ENCODE data around the gene LENG8. TPM values are rescaled to one million over a fixed set of nuclear protein-coding genes. Genes with fewer than 3 reads are reported as not detected.

Gene LENG8
- total RNA-seq, 1 experiment from 2014 or later: 55.5 TPM

DNA sequence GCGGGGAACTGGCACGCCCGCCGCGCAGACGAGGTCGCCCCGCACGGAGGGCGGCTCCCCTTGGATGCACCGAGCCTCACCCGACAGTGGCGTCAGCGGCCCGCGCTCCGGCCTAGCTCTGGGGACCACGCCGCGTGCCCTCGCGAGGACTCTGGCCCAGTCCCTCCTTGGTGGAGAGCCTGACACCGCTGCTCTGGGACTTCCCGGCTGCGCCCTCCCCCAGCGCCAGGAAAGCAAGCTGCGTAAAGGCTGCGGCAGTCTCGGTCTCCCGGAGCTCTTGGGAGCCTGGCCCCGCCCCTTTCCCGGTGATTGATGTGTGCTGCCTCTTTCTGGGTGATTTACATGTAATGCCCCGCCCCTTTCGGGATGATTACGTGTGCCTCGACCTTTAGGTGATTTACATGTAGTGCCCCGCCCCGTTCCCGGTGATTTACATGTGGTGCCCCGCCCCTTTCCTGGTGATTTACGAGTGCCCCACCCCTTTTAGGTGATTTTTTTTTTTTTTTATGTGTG, 14.6 kb downstream of the LENG8 start, which contains the start of gene LENG9:
TSS of gene LENG9 (minus strand) at position 248 of the 513 bp plus-strand sequence. CDS start 252 bp downstream, outside the sequence.
- Histone ChIP-seq H3K4me2 (ENCODE audit: low read length) (peak within 1 kb of the TSS; percentile 91), H3F3A (ENCODE audit: low read length, unreplicated experiment) (no peaks in the 10 kb centered on the region), H3K9ac (ENCODE audit: low read length) (peak within 1 kb of the TSS; percentile 87), H2AFZ (ENCODE audit: low read length) (peak within 1 kb of the TSS; percentile 91), H4K20me1 (ENCODE audit: low read length) (peaks cover 16% of the 10 kb centered on the region), H3K36me3 (ENCODE audit: low read depth, low read length) (peaks cover 27% of the 10 kb centered on the region; the same call in 1 of the 2 replicates), H3K4me1 (ENCODE audit: insufficient read depth, low read length) (peaks cover 16% of the 10 kb centered on the region), H3K4me3 (ENCODE audit: low read length) (peak within 1 kb of the TSS; percentile 75), H3K9me3 (ENCODE audit: low read length) (no peaks in the 10 kb centered on the region), H3K27ac (ENCODE audit: low read length) (peak within 1 kb of the TSS; percentile 87), H3K79me2 (ENCODE audit: low read length) (peaks cover 37% of the 10 kb centered on the region), H3K27me3 (ENCODE audit: low read length) (no peaks in the 10 kb centered on the region), H3K9me2 (replicated peaks; ENCODE audit: low read length) (no peaks in the 10 kb centered on the region)
- TF ChIP-seq CTCF (conservative IDR thresholded peaks at IDR 0.05; ENCODE audit: low read depth, low read length) (no peak), EZH2 (IDR thresholded peaks at IDR 0.05; ENCODE audit: low read length, unreplicated experiment) (no peak), EZH2phosphoT487 (IDR thresholded peaks at IDR 0.05; ENCODE audit: borderline replicate concordance, low read length) (no peak)
- peak; percentile 99 for DNase-seq
- intact Hi-C loops (cut with micrococcal nuclease): loop anchor here (2.0 kb wide), 2 partner anchors 15 to 33 kb away; partner anchors contain the start of gene LENG8
- ChIA-PET CTCF (interaction anchor here (0.6 kb wide), 2 partner anchors 15 to 34 kb away, joined by 3 read pairs; partner anchors contain the start of gene LENG8), POLR2A (ENCODE audit: unreplicated experiment) (interaction anchor here (0.6 to 1.2 kb wide), 5 partner anchors 15 to 1136 kb away, joined by 3 to 6 read pairs (median 3); partner anchors contain the start of genes LENG8, MBOAT7 and ZNF524)
- no TSS peak for BruUV-seq (replicated peaks)
- peak; percentile 56 for ATAC-seq

DNA sequence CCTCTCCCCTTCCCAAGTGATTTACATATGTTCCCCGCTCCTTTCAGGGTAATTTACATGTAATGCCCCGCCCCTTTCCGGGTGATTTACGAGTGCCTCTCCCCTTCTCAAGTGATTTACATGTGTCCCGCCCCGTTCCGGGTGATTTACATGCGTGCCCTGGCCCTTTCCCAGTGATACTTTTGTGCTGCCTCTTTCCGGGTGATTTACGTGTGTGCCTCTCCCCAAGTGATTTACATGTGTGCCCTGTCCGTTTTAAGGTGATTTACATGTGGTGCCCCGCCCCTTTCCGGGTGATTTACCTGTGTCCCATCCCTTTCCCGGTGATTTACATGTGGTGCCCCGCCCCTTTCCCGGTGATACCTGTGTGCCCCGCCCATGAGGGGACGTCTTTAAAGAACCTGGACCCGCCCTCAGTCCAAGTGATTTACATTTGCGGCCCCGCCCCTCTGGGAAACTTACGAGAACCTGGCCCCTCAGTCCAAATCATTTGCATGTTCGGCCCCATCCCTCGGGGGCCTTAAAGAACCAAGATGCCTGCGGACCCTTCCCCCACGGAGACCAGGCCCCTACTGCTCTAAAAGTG, 15.1 kb downstream of the LENG8 start:
- peak overlapping the region; percentile 75 for H3K4me3 ChIP-seq (ENCODE audit: low read length)

More for the DNA sequence above, 15.1 kb downstream of the LENG8 start:
- Histone ChIP-seq H3K27ac (ENCODE audit: low read length) (peak overlapping the region; percentile 87), H3F3A (ENCODE audit: low read length, unreplicated experiment) (no peaks in the 10 kb centered on the region), H4K20me1 (ENCODE audit: low read length) (peaks cover 10% of the 10 kb centered on the region), H3K9ac (ENCODE audit: low read length) (peak overlapping the region; percentile 76), H3K27me3 (ENCODE audit: low read length) (no peaks in the 10 kb centered on the region), H3K79me2 (ENCODE audit: low read length) (peaks cover 32% of the 10 kb centered on the region), H3K9me2 (replicated peaks; ENCODE audit: low read length) (no peaks in the 10 kb centered on the region), H3K36me3 (ENCODE audit: low read depth, low read length) (peaks cover 21% of the 10 kb centered on the region; the same call in 1 of the 2 replicates), H3K9me3 (ENCODE audit: low read length) (no peaks in the 10 kb centered on the region), H3K4me1 (ENCODE audit: insufficient read depth, low read length) (peaks cover 16% of the 10 kb centered on the region), H3K4me2 (ENCODE audit: low read length) (peak overlapping the region; percentile 91), H2AFZ (ENCODE audit: low read length) (peak overlapping the region; percentile 91)
- CTCF ChIA-PET: interaction anchor here (0.6 kb wide), 1 partner anchor 15 kb away, joined by 3 read pairs; the partner anchor contains the start of gene LENG8
- DNase-seq (peak; percentile 97), ATAC-seq (peak; percentile 48)
- POLR2A ChIA-PET (ENCODE audit: unreplicated experiment): interaction anchor here (0.6 to 1.0 kb wide), 3 partner anchors 15 to 274 kb away, joined by 3 to 6 read pairs (median 3); partner anchors contain the start of genes LENG8 and MBOAT7
- no TSS peak for BruUV-seq (replicated peaks)
- intact Hi-C loops (cut with micrococcal nuclease): no loop called here
- TF ChIP-seq CTCF (conservative IDR thresholded peaks at IDR 0.05; ENCODE audit: low read depth, low read length): no peak
- no peak for TF ChIP-seq EZH2 (IDR thresholded peaks at IDR 0.05; ENCODE audit: low read length, unreplicated experiment)
- TF ChIP-seq EZH2phosphoT487 (IDR thresholded peaks at IDR 0.05; ENCODE audit: borderline replicate concordance, low read length): no peak

Measured in PC-3 (cell line).